ENCODE data around the gene PINK1.

DNA sequence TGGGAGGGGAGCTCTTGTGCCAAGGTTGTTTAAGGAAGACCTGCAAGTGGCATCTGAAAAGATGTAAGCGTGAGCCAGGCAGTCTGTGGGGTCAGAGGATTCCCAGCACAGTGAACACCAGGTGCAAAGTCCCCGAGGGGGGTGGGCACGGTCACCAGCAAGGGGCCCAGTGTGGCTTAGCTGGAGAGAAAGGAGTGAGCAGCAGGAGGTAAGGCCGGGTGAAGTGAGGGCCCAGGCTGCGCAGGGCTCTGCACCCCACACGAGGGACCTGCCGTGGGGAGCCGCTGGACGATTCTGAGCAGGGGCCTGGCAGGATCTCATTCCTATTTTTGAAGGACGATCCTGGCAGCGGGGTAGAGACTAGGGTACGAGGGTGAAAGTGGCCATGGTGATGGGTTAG lies 23.8 kb downstream of the PINK1 start:
- no peak for TF ChIP-seq TAF1 (IDR thresholded peaks at IDR 0.05; ENCODE audit: borderline replicate concordance, low read depth, low read length)
- TF ChIP-seq POLR2A (IDR thresholded peaks at IDR 0.05; ENCODE audit: low read depth, low read length), result no peak
